ENCODE results near the gene GSK3B. TPM values are rescaled to one million over a fixed set of nuclear protein-coding genes. Genes with fewer than 3 reads are reported as not detected.
"Not testable (repeated sequence)": the region's sequence is repeated elsewhere in the genome, so short reads cannot be mapped to it uniquely, and the experiment has no call there.

GSK3B gene
- total and polyA plus RNA-seq, 4 donors, result 11.0 to 64.9 (median 30.6) TPM

DNA sequence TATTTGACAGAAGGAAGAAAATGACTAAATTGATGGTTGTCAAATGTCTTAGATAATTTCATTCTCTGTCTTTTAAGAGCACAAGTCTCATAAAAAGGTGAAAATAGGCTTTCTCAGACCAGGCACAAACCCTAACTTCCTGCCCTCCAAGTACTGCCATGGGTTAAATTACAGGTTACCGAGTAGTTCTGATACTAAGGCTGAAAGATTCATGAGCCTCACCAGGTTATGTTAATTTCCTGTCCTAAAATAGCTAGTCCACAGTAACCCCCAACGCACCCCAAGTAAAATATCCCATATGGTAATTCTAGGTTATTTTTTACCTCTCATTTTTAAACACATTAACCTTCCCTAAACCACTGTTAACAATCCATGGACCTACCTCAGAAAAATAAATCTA, 42.0 kb downstream of the GSK3B start:
- 43 to 53% methylated on average over 2 of the region's 2 CpGs for WGBS, 2 donors
- Histone ChIP-seq H3K27ac (ENCODE audit: low read depth in 1 of 2, low read length in 1 of 2) (no peak overlapping the region), H3K9me3 (ENCODE audit: control insufficient read depth in 4 of 4, insufficient read depth in 3 of 4, low read length in 3 of 4) (no peaks in the 10 kb centered on the region), H3K27me3 (ENCODE audit: control insufficient read depth in 3 of 3, insufficient read depth in 3 of 3, low read length in 2 of 3) (no peaks in the 10 kb centered on the region), H3K4me1 (ENCODE audit: control insufficient read depth in 5 of 5, insufficient read depth in 5 of 5, low read length in 5 of 5) (peaks cover 0 to 37% (median 6%) of the 10 kb centered on the region in 5 donors), H3K9ac (ENCODE audit: insufficient read depth in 1 of 2, low read length in 2 of 2) (no peak overlapping the region), H3K36me3 (ENCODE audit: control insufficient read depth in 4 of 4, insufficient read depth in 4 of 4, low read length in 4 of 4) (peaks cover 0 to 4% (median 0%) of the 10 kb centered on the region in 4 donors), H3K4me3 (no peak overlapping the region)
- DNase-seq, result no peak
- no peak for ATAC-seq (ENCODE audit: insufficient read depth, low FRiP score)
- TF ChIP-seq, protein P1, sequence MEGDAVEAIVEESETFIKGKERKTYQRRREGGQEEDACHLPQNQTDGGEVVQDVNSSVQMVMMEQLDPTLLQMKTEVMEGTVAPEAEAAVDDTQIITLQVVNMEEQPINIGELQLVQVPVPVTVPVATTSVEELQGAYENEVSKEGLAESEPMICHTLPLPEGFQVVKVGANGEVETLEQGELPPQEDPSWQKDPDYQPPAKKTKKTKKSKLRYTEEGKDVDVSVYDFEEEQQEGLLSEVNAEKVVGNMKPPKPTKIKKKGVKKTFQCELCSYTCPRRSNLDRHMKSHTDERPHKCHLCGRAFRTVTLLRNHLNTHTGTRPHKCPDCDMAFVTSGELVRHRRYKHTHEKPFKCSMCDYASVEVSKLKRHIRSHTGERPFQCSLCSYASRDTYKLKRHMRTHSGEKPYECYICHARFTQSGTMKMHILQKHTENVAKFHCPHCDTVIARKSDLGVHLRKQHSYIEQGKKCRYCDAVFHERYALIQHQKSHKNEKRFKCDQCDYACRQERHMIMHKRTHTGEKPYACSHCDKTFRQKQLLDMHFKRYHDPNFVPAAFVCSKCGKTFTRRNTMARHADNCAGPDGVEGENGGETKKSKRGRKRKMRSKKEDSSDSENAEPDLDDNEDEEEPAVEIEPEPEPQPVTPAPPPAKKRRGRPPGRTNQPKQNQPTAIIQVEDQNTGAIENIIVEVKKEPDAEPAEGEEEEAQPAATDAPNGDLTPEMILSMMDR (IDR thresholded peaks at IDR 0.05; ENCODE audit: control extremely low read depth, extremely low read depth), result no peak

DNA sequence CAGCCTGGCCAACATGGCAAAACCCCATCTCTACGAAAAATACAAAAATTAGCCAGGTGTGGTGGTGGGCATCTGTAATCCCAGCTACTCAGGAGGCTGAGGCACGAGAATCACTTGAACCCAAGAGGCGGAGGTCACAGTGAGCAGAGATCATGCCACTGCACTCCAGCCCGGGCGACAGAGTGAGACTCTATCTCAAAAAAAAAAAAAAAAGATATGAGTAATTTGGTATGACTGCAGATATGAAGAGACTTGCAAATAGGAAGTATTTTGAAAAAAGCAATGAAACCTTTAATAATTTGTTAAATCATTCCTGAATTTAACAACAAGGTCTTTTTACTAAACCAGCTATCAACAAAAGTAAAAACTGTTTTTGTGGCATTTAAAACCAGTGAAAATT, 42.7 kb downstream of the GSK3B start:
- peaks cover 0 to 37% (median 6%) of the 10 kb centered on the region in 5 donors for H3K4me1 ChIP-seq (ENCODE audit: control insufficient read depth in 5 of 5, insufficient read depth in 5 of 5, low read length in 5 of 5)
- ATAC-seq (ENCODE audit: insufficient read depth, low FRiP score); DNase-seq; H3K27ac ChIP-seq (ENCODE audit: low read depth in 1 of 2, low read length in 1 of 2); H3K4me3 ChIP-seq; H3K9me3 ChIP-seq (ENCODE audit: control insufficient read depth in 4 of 4, insufficient read depth in 3 of 4, low read length in 3 of 4); H3K9ac ChIP-seq (ENCODE audit: insufficient read depth in 1 of 2, low read length in 2 of 2); H3K36me3 ChIP-seq (ENCODE audit: control insufficient read depth in 4 of 4, insufficient read depth in 4 of 4, low read length in 4 of 4); H3K27me3 ChIP-seq (ENCODE audit: control insufficient read depth in 3 of 3, insufficient read depth in 3 of 3, low read length in 2 of 3): not testable (repeated sequence)
- WGBS, 2 donors, result 88 to 89% methylated on average over 5 of the region's 5 CpGs

DNA sequence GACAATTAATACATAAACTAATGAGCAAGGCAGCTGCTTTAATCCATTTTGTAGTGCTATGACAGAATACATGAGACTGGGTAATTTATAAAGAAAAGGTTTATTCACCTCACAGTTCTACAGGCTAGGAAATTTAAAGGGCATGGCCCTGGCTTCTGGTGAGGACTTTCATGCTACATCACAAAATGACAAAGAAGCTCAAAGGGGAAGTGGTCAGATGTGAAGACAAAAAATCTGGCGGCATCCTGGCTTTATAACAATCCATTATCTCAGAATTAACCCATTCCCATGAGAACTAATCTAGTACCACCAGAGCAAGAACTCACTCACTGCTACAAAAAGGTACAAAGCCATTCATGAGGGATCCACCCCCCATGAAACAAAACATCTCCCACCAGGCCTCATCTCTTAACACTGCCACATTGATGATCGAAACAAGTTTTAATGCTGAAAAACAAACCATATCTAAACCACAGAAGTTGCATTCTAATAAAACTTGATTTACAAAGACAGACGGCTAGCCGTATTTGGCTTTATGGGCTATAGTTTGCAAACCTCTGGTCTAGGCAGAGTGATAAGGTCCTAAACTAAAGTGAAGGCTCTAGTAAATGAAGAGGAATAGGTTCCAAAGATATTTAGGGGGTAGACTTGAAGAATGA, 44.2 kb downstream of the GSK3B start:
- H3K27ac ChIP-seq (ENCODE audit: low read depth in 1 of 2, low read length in 1 of 2), result no peak overlapping the region
- DNase-seq (no peak), ATAC-seq (ENCODE audit: insufficient read depth, low FRiP score) (no peak)
- 73 to 77% methylated on average over 4 of the region's 4 CpGs for WGBS, 2 donors
- peaks cover 0 to 37% (median 6%) of the 10 kb centered on the region in 5 donors for H3K4me1 ChIP-seq (ENCODE audit: control insufficient read depth in 5 of 5, insufficient read depth in 5 of 5, low read length in 5 of 5)
- H3K9me3 ChIP-seq (ENCODE audit: control insufficient read depth in 4 of 4, insufficient read depth in 3 of 4, low read length in 3 of 4), result no peaks in the 10 kb centered on the region
- no peaks in the 10 kb centered on the region for H3K27me3 ChIP-seq (ENCODE audit: control insufficient read depth in 3 of 3, insufficient read depth in 3 of 3, low read length in 2 of 3)
- H3K36me3 ChIP-seq (ENCODE audit: control insufficient read depth in 4 of 4, insufficient read depth in 4 of 4, low read length in 4 of 4), result peaks cover 0 to 4% (median 2%) of the 10 kb centered on the region in 4 donors
- TF ChIP-seq, protein P1 (IDR thresholded peaks at IDR 0.05; ENCODE audit: control extremely low read depth, extremely low read depth), result no peak
- no peak overlapping the region for H3K4me3 ChIP-seq
- H3K9ac ChIP-seq (ENCODE audit: insufficient read depth in 1 of 2, low read length in 2 of 2), result no peak overlapping the region

DNA sequence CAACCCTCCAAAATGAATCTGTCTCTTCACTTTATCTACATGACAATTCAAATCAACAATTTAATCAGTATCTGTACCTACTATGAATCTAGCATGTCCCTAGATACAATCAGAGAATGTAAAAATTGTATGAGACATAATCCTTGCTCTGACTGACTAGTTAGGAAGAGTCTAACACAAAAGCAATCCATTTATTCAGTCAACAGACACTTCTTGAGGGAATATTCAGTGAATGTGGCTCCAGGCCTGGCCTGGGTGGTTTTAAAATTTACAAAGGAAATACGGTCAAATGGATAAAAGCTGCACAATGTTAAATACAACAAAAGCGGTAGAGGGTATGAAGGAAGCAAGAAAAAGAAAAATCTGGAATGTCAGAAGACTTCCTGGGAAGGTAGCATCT, 45.2 kb downstream of the GSK3B start:
- H3K27me3 ChIP-seq (ENCODE audit: control insufficient read depth in 3 of 3, insufficient read depth in 3 of 3, low read length in 2 of 3), result no peaks in the 10 kb centered on the region
- 41 to 54% methylated on average over 2 of the region's 2 CpGs for WGBS, 2 donors
- H3K4me3 ChIP-seq, result no peak overlapping the region
- DNase-seq (no peak), ATAC-seq (ENCODE audit: insufficient read depth, low FRiP score) (no peak)
- H3K27ac ChIP-seq (ENCODE audit: low read depth in 1 of 2, low read length in 1 of 2), result no peak overlapping the region
- peaks cover 0 to 30% (median 6%) of the 10 kb centered on the region in 5 donors for H3K4me1 ChIP-seq (ENCODE audit: control insufficient read depth in 5 of 5, insufficient read depth in 5 of 5, low read length in 5 of 5)
- H3K9me3 ChIP-seq (ENCODE audit: control insufficient read depth in 4 of 4, insufficient read depth in 3 of 4, low read length in 3 of 4), result no peaks in the 10 kb centered on the region
- H3K9ac ChIP-seq (ENCODE audit: insufficient read depth in 1 of 2, low read length in 2 of 2), result no peak overlapping the region
- peaks cover 0 to 4% (median 2%) of the 10 kb centered on the region in 4 donors for H3K36me3 ChIP-seq (ENCODE audit: control insufficient read depth in 4 of 4, insufficient read depth in 4 of 4, low read length in 4 of 4)
- TF ChIP-seq, protein P1 (IDR thresholded peaks at IDR 0.05; ENCODE audit: control extremely low read depth, extremely low read depth), result no peak
